Lower leg skin (tissue), 4 donors: ENCODE results near the gene NPB. TPM values are rescaled to one million over a fixed set of nuclear protein-coding genes. Genes with fewer than 3 reads are reported as not detected.

ENCODE experiments used
- DNase-seq, 2 donors: peaks; one replicate each; pipeline ENCODE4 v3.0.0-alpha.2; 2019; ENCODE audit warnings: low spot score in 2 of 2
- H3K4me3 ChIP-seq: fragments of 200-600 bp; sonication (generic); 2 replicates; pipeline ENCODE4 v1.5.1; 2017; ENCODE audit warnings: mild to moderate bottlenecking, low read depth; ENCODE audit not compliant: poor library complexity, severe bottlenecking
- POLR2A ChIP-seq, 2 donors: fragments of 450-650 bp; IDR thresholded peaks; one replicate each; pipeline ENCODE4 v1.6.1; 2016 to 2017; ENCODE audit warnings: antibody characterized with exemption in 2 of 2, mild to moderate bottlenecking in 1 of 2, moderate library complexity in 1 of 2
- WGBS, 2 donors: methylation state at CpG; one replicate each; pipeline ENCODE4 v1.1.5; 2018; 5-methylcytosine and 5-hydroxymethylcytosine counted together
- intact Hi-C: fragments of 100-400 bp; cut with DNase I; formaldehyde crosslinking; loops from one replicate; pipeline ENCODE4 v1.15.0; 2023; ENCODE audit warnings: low total_unique reads
- total RNA-seq, 4 donors: library from RNA; depleted of rRNA; stranded (reverse); fragments of >200 nt; gene quantifications; one replicate each; pipeline ENCODE4 v1.1.0, GENCODE V29; 2016
- TF ChIP-seq, protein P1 (sequence below), 3 donors: fragments of 450-650 bp; IDR thresholded peaks; one replicate each; pipeline ENCODE4 v1.5.1; 2016; ENCODE audit warnings: antibody characterized with exemption in 3 of 3, mild to moderate bottlenecking in 3 of 3, moderate library complexity in 2 of 3

The NPB gene
- total RNA-seq, 4 donors from 2014 or later, result 0.71 to 3.3 (median 2.0) TPM; not detected in 1

GRCh38 chr17:81901167-81902022, 643 bp upstream of the NPB start:
- no peak for DNase-seq
- H3K4me3 ChIP-seq, result no peak overlapping the region
- WGBS, 2 donors, result 48 to 80% methylated on average over 9 to 18 of the region's 21 CpGs
- TF ChIP-seq, protein P1, sequence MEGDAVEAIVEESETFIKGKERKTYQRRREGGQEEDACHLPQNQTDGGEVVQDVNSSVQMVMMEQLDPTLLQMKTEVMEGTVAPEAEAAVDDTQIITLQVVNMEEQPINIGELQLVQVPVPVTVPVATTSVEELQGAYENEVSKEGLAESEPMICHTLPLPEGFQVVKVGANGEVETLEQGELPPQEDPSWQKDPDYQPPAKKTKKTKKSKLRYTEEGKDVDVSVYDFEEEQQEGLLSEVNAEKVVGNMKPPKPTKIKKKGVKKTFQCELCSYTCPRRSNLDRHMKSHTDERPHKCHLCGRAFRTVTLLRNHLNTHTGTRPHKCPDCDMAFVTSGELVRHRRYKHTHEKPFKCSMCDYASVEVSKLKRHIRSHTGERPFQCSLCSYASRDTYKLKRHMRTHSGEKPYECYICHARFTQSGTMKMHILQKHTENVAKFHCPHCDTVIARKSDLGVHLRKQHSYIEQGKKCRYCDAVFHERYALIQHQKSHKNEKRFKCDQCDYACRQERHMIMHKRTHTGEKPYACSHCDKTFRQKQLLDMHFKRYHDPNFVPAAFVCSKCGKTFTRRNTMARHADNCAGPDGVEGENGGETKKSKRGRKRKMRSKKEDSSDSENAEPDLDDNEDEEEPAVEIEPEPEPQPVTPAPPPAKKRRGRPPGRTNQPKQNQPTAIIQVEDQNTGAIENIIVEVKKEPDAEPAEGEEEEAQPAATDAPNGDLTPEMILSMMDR (IDR thresholded peaks at IDR 0.05), result no peak
- no peak for TF ChIP-seq POLR2A (IDR thresholded peaks at IDR 0.05)
- intact Hi-C loops, result no loop called here

DNA sequence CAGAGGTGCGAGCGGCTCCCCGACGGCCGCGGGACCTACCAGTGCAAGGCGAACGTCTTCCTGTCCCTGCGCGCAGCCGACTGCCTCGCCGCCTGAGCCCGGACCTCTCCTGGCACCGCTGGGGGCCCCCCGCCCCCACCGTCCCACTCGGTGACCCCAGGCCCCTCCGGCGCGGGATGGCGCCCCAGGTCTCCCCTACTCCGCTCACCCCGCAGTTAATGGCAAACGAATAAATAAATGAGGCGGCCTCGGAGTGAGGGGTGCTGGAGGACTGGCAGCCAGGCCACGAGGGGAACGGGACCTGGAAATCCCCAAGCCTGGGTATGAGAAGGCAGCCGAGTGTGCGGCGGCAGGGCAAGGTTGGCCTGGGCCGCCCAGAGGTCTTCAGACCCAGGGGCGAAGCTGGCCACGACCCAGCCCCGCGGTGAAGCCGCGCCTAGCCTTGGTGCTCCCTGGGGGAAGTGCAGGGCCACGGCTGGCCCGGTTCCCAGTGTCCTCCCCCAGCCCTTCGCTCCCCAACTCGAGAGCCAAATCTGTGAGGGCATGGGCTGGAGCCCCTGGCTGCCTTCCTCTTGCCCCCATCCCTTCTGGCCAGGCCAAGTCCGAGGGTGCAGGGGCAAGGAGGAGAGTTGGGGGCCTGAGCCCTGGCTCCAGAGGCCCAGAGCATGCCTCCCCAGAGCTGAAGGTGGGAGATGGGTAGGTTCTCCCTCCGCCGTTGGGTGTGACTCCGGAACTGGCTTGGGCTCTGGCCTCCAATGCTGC, 796 bp downstream of the NPB start:
- intact Hi-C loops, result no loop called here
- no peak for DNase-seq
- 41 to 61% methylated on average over 25 to 43 of the region's 47 CpGs for WGBS, 2 donors
- no peak for TF ChIP-seq POLR2A (IDR thresholded peaks at IDR 0.05)
- TF ChIP-seq, protein P1 (IDR thresholded peaks at IDR 0.05), result no peak
- H3K4me3 ChIP-seq, result no peak overlapping the region

DNA sequence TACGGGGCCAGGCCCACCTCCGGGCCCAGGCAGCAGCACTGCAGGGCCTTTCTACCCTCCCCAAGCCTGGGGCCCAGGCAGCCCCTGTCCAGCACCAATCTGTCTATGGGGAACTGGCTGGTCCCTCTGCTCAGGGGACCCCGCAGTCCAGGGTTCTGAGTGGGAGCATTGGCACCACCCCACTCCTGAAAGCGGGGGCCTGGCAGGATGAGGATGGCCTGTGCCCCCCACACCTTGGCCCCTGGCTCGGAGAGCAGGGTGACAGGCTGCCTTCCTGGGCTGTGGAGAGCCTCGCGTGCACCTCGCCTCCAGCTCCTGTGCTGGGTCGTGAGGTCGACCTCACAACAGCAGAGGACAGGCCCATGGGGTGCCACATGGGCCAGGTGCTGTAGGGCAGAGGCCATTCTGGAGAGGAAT, 1.4 kb downstream of the NPB start:
- no peak overlapping the region for H3K4me3 ChIP-seq
- WGBS, 2 donors, result 88 to 100% methylated on average over 6 to 7 of the region's 10 CpGs
- DNase-seq, result no peak
- intact Hi-C loops, result no loop called here
- TF ChIP-seq, protein P1 (IDR thresholded peaks at IDR 0.05), result no peak
- TF ChIP-seq POLR2A (IDR thresholded peaks at IDR 0.05), result no peak

- intact Hi-C loops, result no loop called here
- 96% methylated on average over 24 of the region's 24 CpGs for WGBS, 2 donors
- no peak overlapping the region for H3K4me3 ChIP-seq
- TF ChIP-seq, protein P1 (IDR thresholded peaks at IDR 0.05), result no peak
- TF ChIP-seq POLR2A (IDR thresholded peaks at IDR 0.05), result no peak
- DNase-seq, result no peak
Observed at GRCh38 chr17:81903896-81904599, 2.0 kb downstream of the NPB start.

GRCh38 chr17:81904600-81905423, 2.8 kb downstream of the NPB start:
- WGBS, 2 donors, result 89 to 95% methylated on average over 18 to 28 of the region's 28 CpGs
- TF ChIP-seq, protein P1 (IDR thresholded peaks at IDR 0.05), result no peak
- no peak overlapping the region for H3K4me3 ChIP-seq
- intact Hi-C loops, result no loop called here
- DNase-seq, result no peak
